ENCODE data around the gene HNRNPA3.
A peak's percentile ranks its signal among the peaks of the same experiment; 100 is the strongest.
"Not testable (repeated sequence)": the region's sequence is repeated elsewhere in the genome, so short reads cannot be mapped to it uniquely, and the experiment has no call there.

The HNRNPA3 gene

GRCh38 chr2:177207101-177207500, 5.5 kb upstream of the HNRNPA3 start:
- Mint-ChIP-seq H3K4me1 (peaks cover 8 to 26% of the 10 kb centered on the region in 2 donors), H3K27ac (no peak overlapping the region), H3K36me3 (peaks cover 5 to 9% of the 10 kb centered on the region in 2 donors), H3K4me3 (no peak overlapping the region), H3K9me3 (no peaks in the 10 kb centered on the region), H3K27me3 (no peaks in the 10 kb centered on the region)
- DNase-seq, result no peak
- ATAC-seq (replicated peaks), result peak; percentile 43 to 67

- ATAC-seq (replicated peaks) (no peak), DNase-seq (no peak)
- Mint-ChIP-seq H3K27ac (peak overlapping the region; percentile 100), H3K9me3 (no peaks in the 10 kb centered on the region), H3K36me3 (peaks cover 29 to 37% of the 10 kb centered on the region in 2 donors), H3K4me1 (peaks cover 15 to 42% of the 10 kb centered on the region in 2 donors), H3K27me3 (no peaks in the 10 kb centered on the region), H3K4me3 (peak overlapping the region; percentile 93)
These were observed 1.4 kb upstream of the HNRNPA3 start for GRCh38 chr2:177211169-177211568.

GRCh38 chr2:177211576-177212105, 953 bp upstream of the HNRNPA3 start:
- H3K27me3 Mint-ChIP-seq, result no peaks in the 10 kb centered on the region
- H3K4me1 Mint-ChIP-seq, result peaks cover 17 to 42% of the 10 kb centered on the region in 2 donors
- H3K27ac Mint-ChIP-seq, result peak overlapping the region; percentile 100
- peak in 1 of 2 donors; percentile 0 for ATAC-seq (replicated peaks)
- DNase-seq, result no peak
- H3K4me3 Mint-ChIP-seq, result peak overlapping the region; percentile 93
- H3K9me3 Mint-ChIP-seq, result no peaks in the 10 kb centered on the region
- peaks cover 32 to 38% of the 10 kb centered on the region in 2 donors for H3K36me3 Mint-ChIP-seq

GRCh38 chr2:177212891-177213856, 580 bp downstream of the HNRNPA3 start:
- Mint-ChIP-seq H3K4me1 (peaks cover 19 to 40% of the 10 kb centered on the region in 2 donors), H3K27me3 (no peaks in the 10 kb centered on the region), H3K9me3 (no peaks in the 10 kb centered on the region), H3K4me3 (peak overlapping the region; percentile 93), H3K36me3 (peaks cover 39 to 45% of the 10 kb centered on the region in 2 donors), H3K27ac (peak overlapping the region; percentile 100)
- DNase-seq (peak; percentile 81), ATAC-seq (replicated peaks) (peak; percentile 61 to 63)

DNA sequence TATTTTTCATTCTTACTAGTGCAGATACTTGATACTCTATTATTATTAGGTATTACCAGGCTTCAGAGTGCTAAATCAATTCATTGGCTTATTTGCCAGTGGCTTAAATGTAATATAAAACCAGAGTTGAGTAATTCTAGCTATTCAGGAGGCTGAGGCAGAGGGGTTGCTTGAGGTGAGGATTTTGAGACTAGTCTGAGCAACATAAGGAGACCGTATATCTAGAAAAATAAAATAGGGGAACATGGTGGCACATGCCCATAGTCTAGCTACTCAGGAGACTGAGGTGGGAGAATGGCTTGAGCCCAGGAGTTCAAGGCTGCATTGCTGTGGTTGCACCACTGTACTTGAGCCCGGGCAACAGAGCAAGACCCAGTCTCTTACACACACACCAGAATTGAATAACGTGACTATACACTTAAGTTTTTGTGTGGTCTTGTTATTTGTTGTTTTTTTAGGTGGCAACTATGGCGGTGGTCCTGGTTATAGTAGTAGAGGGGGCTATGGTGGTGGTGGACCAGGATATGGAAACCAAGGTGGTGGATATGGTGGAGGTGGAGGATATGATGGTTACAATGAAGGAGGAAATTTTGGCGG, 4.8 kb downstream of the HNRNPA3 start:
- Mint-ChIP-seq H3K27me3 (no peaks in the 10 kb centered on the region), H3K4me1 (peaks cover 18 to 30% of the 10 kb centered on the region in 2 donors), H3K4me3 (peak overlapping the region in 1 of 2 donors; percentile 37), H3K36me3 (peaks cover 48 to 70% of the 10 kb centered on the region in 2 donors), H3K27ac (peak overlapping the region; percentile 52), H3K9me3 (no peaks in the 10 kb centered on the region)
- DNase-seq (no peak), ATAC-seq (replicated peaks) (no peak)

- DNase-seq; ATAC-seq (replicated peaks); H3K27me3 Mint-ChIP-seq; H3K27ac Mint-ChIP-seq; H3K9me3 Mint-ChIP-seq; H3K4me3 Mint-ChIP-seq: not testable (repeated sequence)
- peaks cover 21 to 34% of the 10 kb centered on the region in 2 donors for H3K4me1 Mint-ChIP-seq
- H3K36me3 Mint-ChIP-seq, result peaks cover 46 to 73% of the 10 kb centered on the region in 2 donors
These were observed 7.2 kb downstream of the HNRNPA3 start for GRCh38 chr2:177219787-177220186.

DNA sequence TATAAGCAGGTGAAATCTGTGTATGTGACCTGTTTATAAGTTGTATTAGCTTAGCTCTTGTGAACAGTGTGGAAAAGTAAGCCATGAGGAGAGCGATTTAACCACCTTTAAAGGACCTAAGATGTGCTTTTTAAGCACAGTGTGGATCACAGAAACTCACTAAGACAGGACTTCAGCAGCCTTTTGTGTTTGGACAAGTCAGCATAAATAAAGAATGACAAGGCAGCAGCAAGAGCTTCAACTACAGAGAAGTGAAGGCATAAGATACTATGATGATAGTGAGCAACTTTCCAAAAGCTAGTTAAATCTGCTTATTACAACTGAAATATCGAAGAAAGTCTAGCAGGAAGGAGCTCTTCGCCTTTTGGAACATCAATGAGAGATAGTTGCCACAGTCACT, 8.9 kb downstream of the HNRNPA3 start:
- ATAC-seq (replicated peaks) (no peak), DNase-seq (no peak)
- no peaks in the 10 kb centered on the region for H3K27me3 Mint-ChIP-seq
- no peak overlapping the region for H3K4me3 Mint-ChIP-seq
- peak overlapping the region; percentile 47 for H3K27ac Mint-ChIP-seq
- peaks cover 31 to 68% of the 10 kb centered on the region in 2 donors for H3K36me3 Mint-ChIP-seq
- H3K4me1 Mint-ChIP-seq, result peaks cover 10 to 19% of the 10 kb centered on the region in 2 donors
- H3K9me3 Mint-ChIP-seq, result no peaks in the 10 kb centered on the region

- H3K36me3 Mint-ChIP-seq, result peaks cover 29 to 69% of the 10 kb centered on the region in 2 donors
- H3K27me3 Mint-ChIP-seq, result no peaks in the 10 kb centered on the region
- ATAC-seq (replicated peaks) (no peak), DNase-seq (no peak)
- H3K4me3 Mint-ChIP-seq, result no peak overlapping the region
- H3K27ac Mint-ChIP-seq, result peak overlapping the region; percentile 51
- H3K9me3 Mint-ChIP-seq, result no peaks in the 10 kb centered on the region
- H3K4me1 Mint-ChIP-seq, result peaks cover 8 to 16% of the 10 kb centered on the region in 2 donors
These were observed 9.4 kb downstream of the HNRNPA3 start for GRCh38 chr2:177221970-177222369.

DNA sequence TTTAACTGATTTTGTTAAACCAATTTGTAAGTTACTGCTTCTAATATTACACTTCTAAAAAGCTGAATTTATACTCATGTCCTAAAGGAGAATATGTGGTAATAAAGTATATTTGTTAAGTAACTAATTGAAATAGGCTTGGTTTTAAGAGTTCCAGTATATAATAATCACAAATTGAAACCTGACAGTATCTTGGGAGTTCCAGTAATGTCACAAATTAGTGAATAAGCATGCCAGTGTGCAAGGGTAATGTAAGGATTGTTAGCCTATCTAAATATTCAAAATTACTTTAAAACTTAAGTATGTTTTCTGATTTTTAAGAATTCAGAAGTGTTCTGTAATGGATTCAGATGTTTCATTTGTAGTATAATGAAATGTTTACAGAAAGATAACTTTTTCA, 10.8 kb downstream of the HNRNPA3 start:
- not testable (repeated sequence) for H3K27me3 Mint-ChIP-seq; ATAC-seq (replicated peaks); DNase-seq; H3K9me3 Mint-ChIP-seq; H3K4me3 Mint-ChIP-seq; H3K27ac Mint-ChIP-seq
- peaks cover 8 to 11% of the 10 kb centered on the region in 2 donors for H3K4me1 Mint-ChIP-seq
- H3K36me3 Mint-ChIP-seq, result peaks cover 26 to 65% of the 10 kb centered on the region in 2 donors

- H3K36me3 Mint-ChIP-seq, result peaks cover 38 to 71% of the 10 kb centered on the region in 2 donors
- no peak overlapping the region for H3K4me3 Mint-ChIP-seq
- no peak overlapping the region for H3K27ac Mint-ChIP-seq
- H3K27me3 Mint-ChIP-seq, result no peaks in the 10 kb centered on the region
- no peak for DNase-seq
- H3K9me3 Mint-ChIP-seq, result no peaks in the 10 kb centered on the region
- H3K4me1 Mint-ChIP-seq, result peaks cover 22 to 29% of the 10 kb centered on the region in 2 donors
- ATAC-seq (replicated peaks), result no peak
These were observed 13.4 kb downstream of the HNRNPA3 start for GRCh38 chr2:177225965-177226360.

DNA sequence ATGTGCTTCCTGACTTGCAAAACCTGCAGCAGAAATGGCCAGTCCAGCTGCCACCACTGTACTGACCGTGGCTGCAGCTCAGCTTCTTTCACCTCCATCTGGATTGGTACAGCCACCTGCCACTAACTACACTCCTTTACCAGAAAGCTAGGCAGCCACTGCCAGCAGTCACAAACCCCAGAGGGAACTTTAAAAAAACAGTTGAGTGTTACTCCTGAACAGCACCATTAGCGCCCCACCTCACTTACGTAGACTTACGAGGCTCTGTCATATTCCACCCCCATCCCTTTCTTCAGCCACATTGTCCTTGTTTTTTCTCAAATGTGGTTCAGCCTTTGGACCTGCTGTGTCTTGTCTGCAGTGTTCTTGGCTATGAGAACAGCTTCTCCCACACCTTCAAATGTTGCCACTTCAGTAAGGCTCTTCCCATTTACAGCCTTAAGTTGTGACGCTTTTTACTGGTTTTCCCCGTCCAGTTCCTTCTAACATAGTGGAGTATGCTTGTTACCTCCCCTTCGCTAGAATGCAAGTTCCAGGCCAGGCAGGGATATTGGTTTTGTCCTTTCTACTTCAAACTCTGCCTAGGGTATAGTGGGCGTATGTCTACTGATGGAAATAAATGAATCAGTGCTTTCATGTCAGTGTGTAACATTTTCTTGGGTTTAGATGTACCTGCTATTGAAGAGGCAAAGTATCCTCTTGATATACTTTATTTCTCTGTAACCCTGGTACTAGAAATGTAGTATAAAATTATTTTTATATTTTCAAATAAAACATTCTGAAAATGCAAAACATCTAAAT, 17.0 kb downstream of the HNRNPA3 start:
- Mint-ChIP-seq H3K4me1 (peaks cover 23 to 29% of the 10 kb centered on the region in 2 donors), H3K27ac (peak overlapping the region; percentile 70), H3K36me3 (peaks cover 33 to 62% of the 10 kb centered on the region in 2 donors), H3K4me3 (peak overlapping the region in 1 of 2 donors; percentile 3), H3K27me3 (no peaks in the 10 kb centered on the region), H3K9me3 (no peaks in the 10 kb centered on the region)
- DNase-seq (no peak), ATAC-seq (replicated peaks) (no peak)

GRCh38 chr2:177231270-177231669, 18.7 kb downstream of the HNRNPA3 start:
- DNase-seq (no peak), ATAC-seq (replicated peaks) (no peak)
- no peaks in the 10 kb centered on the region for H3K9me3 Mint-ChIP-seq
- no peak overlapping the region for H3K4me3 Mint-ChIP-seq
- H3K27ac Mint-ChIP-seq, result peak overlapping the region; percentile 54
- H3K27me3 Mint-ChIP-seq, result no peaks in the 10 kb centered on the region
- H3K36me3 Mint-ChIP-seq, result peaks cover 40 to 64% of the 10 kb centered on the region in 2 donors
- peaks cover 27 to 36% of the 10 kb centered on the region in 2 donors for H3K4me1 Mint-ChIP-seq

DNA sequence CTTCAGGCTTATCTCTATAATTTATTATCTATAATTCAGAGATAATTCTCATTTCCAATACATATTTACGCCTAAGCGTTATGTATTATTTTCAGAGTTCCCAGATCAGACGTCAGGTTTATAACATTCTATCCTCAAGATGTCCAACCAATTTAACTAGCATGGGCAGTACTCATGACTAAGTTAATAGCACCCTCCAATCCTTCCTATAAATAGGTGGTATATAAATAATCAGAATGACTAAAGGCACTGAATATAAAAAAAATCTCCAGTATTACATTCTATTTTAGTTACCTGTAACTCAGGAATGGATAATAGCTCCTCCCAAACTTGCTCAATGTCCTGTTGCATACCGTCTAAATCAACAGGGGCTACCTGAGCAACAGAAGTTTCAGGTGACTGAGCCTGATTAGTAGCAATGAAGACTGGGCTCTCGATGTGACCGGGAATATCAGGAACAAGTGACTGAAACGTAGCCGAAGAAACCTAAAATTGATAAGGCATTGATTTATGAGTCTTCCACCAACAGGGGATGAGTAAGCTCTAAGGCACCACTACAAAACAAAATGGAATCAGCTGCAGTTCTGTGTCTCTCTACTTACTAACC, 19.6 kb downstream of the HNRNPA3 start:
- Mint-ChIP-seq H3K9me3 (no peaks in the 10 kb centered on the region), H3K36me3 (peaks cover 40 to 55% of the 10 kb centered on the region in 2 donors), H3K27me3 (no peaks in the 10 kb centered on the region), H3K4me3 (no peak overlapping the region), H3K4me1 (peaks cover 27 to 36% of the 10 kb centered on the region in 2 donors), H3K27ac (no peak overlapping the region)
- ATAC-seq (replicated peaks) (no peak), DNase-seq (no peak)
